GM21717 (cell line): Measurements from ENCODE around the gene BSN.
A peak's percentile ranks its signal among the peaks of the same experiment; 100 is the strongest.
"Not testable (repeated sequence)": the region's sequence is repeated elsewhere in the genome, so short reads cannot be mapped to it uniquely, and the experiment has no call there.

ENCODE experiments used
- ATAC-seq: cut with Tn5 transposase; IDR thresholded peaks from one replicate; pipeline ENCODE4 v1.9.1; 2021; ENCODE audit warnings: mild to moderate bottlenecking, moderate library complexity; ENCODE audit not compliant: unreplicated experiment

Gene BSN

GRCh38 chr3:49671291-49672288, 117.3 kb downstream of the BSN start:
- ATAC-seq = no peak

- ATAC-seq = peak; percentile 1
Measured at GRCh38 chr3:49673121-49673714, 118.9 kb downstream of the BSN start.

- ATAC-seq = peak; percentile 71
Measured at GRCh38 chr3:49673715-49674496, 119.6 kb downstream of the BSN start, which contains the start of gene APEH. Gene APEH, plus strand, starts transcription at chr3:49674351. Its CDS starts 51 bp downstream, at chr3:49674402.

GRCh38 chr3:49674497-49674983, 120.3 kb downstream of the BSN start:
- peak; percentile 6 for ATAC-seq

GRCh38 chr3:49675912-49676311, 121.6 kb downstream of the BSN start:
- no peak for ATAC-seq

GRCh38 chr3:49680493-49681231, 126.4 kb downstream of the BSN start:
- no peak for ATAC-seq

GRCh38 chr3:49681232-49681522, 126.9 kb downstream of the BSN start:
- ATAC-seq = no peak

- no peak for ATAC-seq
Measured at GRCh38 chr3:49681543-49681942, 127.3 kb downstream of the BSN start.

- ATAC-seq = no peak
Measured at GRCh38 chr3:49683162-49683561, 128.9 kb downstream of the BSN start.

- ATAC-seq = not testable (repeated sequence)
Measured at GRCh38 chr3:49684453-49684852, 130.2 kb downstream of the BSN start.

- ATAC-seq = not testable (repeated sequence)
Measured at GRCh38 chr3:49685103-49685502, 130.8 kb downstream of the BSN start.

GRCh38 chr3:49685846-49686245, 131.6 kb downstream of the BSN start:
- not testable (repeated sequence) for ATAC-seq

GRCh38 chr3:49686346-49686745, 132.1 kb downstream of the BSN start:
- ATAC-seq = not testable (repeated sequence)

GRCh38 chr3:49686769-49687423, 132.6 kb downstream of the BSN start:
- not testable (repeated sequence) for ATAC-seq

GRCh38 chr3:49687424-49687795, 133.1 kb downstream of the BSN start:
- not testable (repeated sequence) for ATAC-seq

- ATAC-seq = peak; percentile 3
Measured at GRCh38 chr3:49688338-49689045, 134.2 kb downstream of the BSN start.

GRCh38 chr3:49689046-49689907, 135.0 kb downstream of the BSN start, which contains the start of the genes MST1 and RNF123:
Gene MST1, minus strand, starts transcription at chr3:49689474. Its CDS starts 783 bp downstream, at chr3:49688691.
Gene RNF123, plus strand, starts transcription at chr3:49689557. Its CDS starts 1,609 bp downstream, at chr3:49691166.
- peak; percentile 43 for ATAC-seq
